SK-N-SH (cell line): ENCODE data around the gene TRIP11. TPM values are rescaled to one million over a fixed set of nuclear protein-coding genes. Genes with fewer than 3 reads are reported as not detected.

Source experiments
- CTCF ChIA-PET: fragments of 300-600, 350-600 bp; formaldehyde crosslinking; extraction: SDS; loops from one replicate; lab custom pipeline; 2021; lab: Yijun Ruan, JAX
- POLR2A ChIA-PET: fragments of 350-600 bp; sonication (Branson Sonifier 250); formaldehyde crosslinking; extraction: SDS; loops from one replicate; lab custom pipeline; 2020; ENCODE audit warnings: antibody characterized with exemption, inconsistent platforms; lab: Yijun Ruan, JAX
- DNase-seq: peaks from one replicate; pipeline ENCODE4 v3.0.0; 2012
- H2AFZ ChIP-seq: fragments of 200-600 bp; sonication (generic); 2 replicates; pipeline ENCODE4 v1.8.1; 2016; ENCODE audit warnings: antibody characterized with exemption, mild to moderate bottlenecking, low read depth
- H3F3A ChIP-seq: fragments of 200-600 bp; sonication (generic); replicated peaks from 2 replicates; pipeline ENCODE3; 2016; ENCODE audit warnings: antibody characterized with exemption, mild to moderate bottlenecking; ENCODE audit not compliant: insufficient read depth
- H3K27ac ChIP-seq, 2 experiments: fragments of 200-500 bp in 1 of 2; fragments of 200-600 bp in 1 of 2; sonication (Bioruptor generic) in 1 of 2; sonication (generic), shearing (Covaris generic) in 1 of 2; 2 replicates each; pipeline versions ENCODE4 v1.5.1 to v1.6.1; 2014 to 2016; ENCODE audit warnings: low read depth in 2 of 2, inconsistent platforms in 1 of 2, low read length in 1 of 2, mild to moderate bottlenecking in 1 of 2, mixed read lengths in 1 of 2
- H3K27me3 ChIP-seq: fragments of 200-600 bp; sonication (generic), shearing (Covaris generic); 2 replicates; pipeline ENCODE4 v1.6.1; 2016; ENCODE audit warnings: mixed run types; ENCODE audit not compliant: insufficient read depth
- H3K36me3 ChIP-seq, 2 experiments: fragments of 200-500 bp in 1 of 2; fragments of 200-600 bp in 1 of 2; sonication (Bioruptor generic) in 1 of 2; sonication (generic) in 1 of 2; replicated peaks in 1 of 2; 2 replicates each; pipeline versions ENCODE3 to v1.5.1; 2014 to 2016; ENCODE audit warnings: low read length in 1 of 2, mild to moderate bottlenecking in 1 of 2; ENCODE audit not compliant: insufficient read depth in 2 of 2, control insufficient read depth in 1 of 2
- H3K4me1 ChIP-seq, 2 experiments: fragments of 200-500 bp in 1 of 2; fragments of 200-600 bp in 1 of 2; sonication (Bioruptor generic) in 1 of 2; sonication (generic), shearing (Covaris generic) in 1 of 2; 2 replicates each; pipeline versions ENCODE4 v1.5.1 to v1.6.1; 2014 to 2016; ENCODE audit warnings: low read depth in 1 of 2, low read length in 1 of 2, mixed run types in 1 of 2; ENCODE audit not compliant: insufficient read depth in 2 of 2, control insufficient read depth in 1 of 2
- H3K4me2 ChIP-seq: fragments of 200-600 bp; sonication (generic), shearing (Covaris generic); 2 replicates; pipeline ENCODE4 v1.6.1; 2017; ENCODE audit warnings: mixed run types
- H3K4me3 ChIP-seq, 2 experiments: fragments of 200-500 bp in 1 of 2; fragments of 200-600 bp in 1 of 2; sonication (Bioruptor generic) in 1 of 2; sonication (generic), shearing (Covaris generic) in 1 of 2; 2 replicates each; pipeline versions ENCODE4 v1.5.1 to v1.8.1; 2014 to 2016; ENCODE audit warnings: low read depth in 2 of 2, inconsistent platforms in 1 of 2, low read length in 1 of 2, mild to moderate bottlenecking in 1 of 2, mixed read lengths in 1 of 2, moderate library complexity in 1 of 2
- H3K79me2 ChIP-seq: fragments of 200-600 bp; sonication (generic); 2 replicates; pipeline ENCODE4 v1.8.1; 2017; ENCODE audit warnings: mild to moderate bottlenecking; ENCODE audit not compliant: insufficient read depth
- H3K9ac ChIP-seq: fragments of 200-600 bp; sonication (generic); 2 replicates; pipeline ENCODE4 v1.6.1; 2017; ENCODE audit warnings: mixed run types
- H3K9me2 ChIP-seq: fragments of 200-600 bp; sonication (generic); 2 replicates; pipeline ENCODE4 v1.6.1; 2017; ENCODE audit warnings: mixed run types
- H3K9me3 ChIP-seq: fragments of 200-600 bp; sonication (generic); 2 replicates; pipeline ENCODE4 v1.6.1; 2017; ENCODE audit warnings: mixed run types, mild to moderate bottlenecking, moderate library complexity
- H4K20me1 ChIP-seq: fragments of 200-600 bp; sonication (generic); 2 replicates; pipeline ENCODE4 v1.6.1; 2017; ENCODE audit warnings: mild to moderate bottlenecking, mixed run types; ENCODE audit not compliant: insufficient read depth
- EP300 ChIP-seq, 2 experiments: IDR thresholded peaks; 2 replicates each; pipeline versions ENCODE4 v1.4.0 to v1.6.1; 2012; ENCODE audit warnings: borderline replicate concordance in 1 of 2, low read depth in 1 of 2, low read length in 1 of 2
- FOXJ3 ChIP-seq: sonication (generic); formaldehyde crosslinking; IDR thresholded peaks from 2 replicates; pipeline ENCODE4 v1.5.1; 2020; ENCODE audit warnings: mild to moderate bottlenecking, missing genetic modification reagents
- GABPA ChIP-seq: IDR thresholded peaks from 2 replicates; pipeline ENCODE4 v1.4.0; 2012; ENCODE audit warnings: low read depth, mild to moderate bottlenecking
- GATA2 ChIP-seq: sonication (generic); formaldehyde crosslinking; IDR thresholded peaks from 2 replicates; pipeline ENCODE4 v1.5.0; 2020; ENCODE audit warnings: mild to moderate bottlenecking, missing genetic modification reagents
- JUND ChIP-seq: IDR thresholded peaks from 2 replicates; pipeline ENCODE4 v1.4.0; 2012
- MXI1 ChIP-seq: IDR thresholded peaks from 2 replicates; pipeline ENCODE4 v1.6.1; 2012; ENCODE audit warnings: mild to moderate bottlenecking, low read depth, low read length, improper control_type of control experiment
- NFIC ChIP-seq: IDR thresholded peaks from 2 replicates; pipeline ENCODE4 v1.4.0; 2012; ENCODE audit warnings: borderline replicate concordance
- RAD21 ChIP-seq: IDR thresholded peaks from 2 replicates; pipeline ENCODE4 v1.6.1; 2012; ENCODE audit warnings: mild to moderate bottlenecking, low read length
- RCOR1 ChIP-seq: fragments of 150-350 bp; IDR thresholded peaks from 2 replicates; pipeline ENCODE4 v1.6.1; 2017; ENCODE audit warnings: antibody characterized with exemption, low read length
- TCF12 ChIP-seq: IDR thresholded peaks from 2 replicates; pipeline ENCODE4 v1.4.0; 2012
- TEAD4 ChIP-seq: IDR thresholded peaks from 2 replicates; pipeline ENCODE4 v1.4.0; 2012; ENCODE audit warnings: mild to moderate bottlenecking, borderline replicate concordance; ENCODE audit not compliant: insufficient read depth
- USF2 ChIP-seq: fragments of 150-350 bp; IDR thresholded peaks from 2 replicates; pipeline ENCODE4 v1.6.1; 2017; ENCODE audit warnings: antibody characterized with exemption, low read length, low read depth, borderline replicate concordance
- WGBS: methylation state at CpG from one replicate; pipeline ENCODE4 v1.1.6; 2017; ENCODE audit warnings: low lambda C conversion rate; 5-methylcytosine and 5-hydroxymethylcytosine counted together
- polyA plus RNA-seq, 3 experiments: library from polyadenylated mRNA; depleted of rRNA; stranded (reverse); fragments of >200 nt; gene quantifications; 2 replicates each; pipeline ENCODE4 v1.2.3, GENCODE V29; 2012
- TF ChIP-seq, protein P1 (sequence below): IDR thresholded peaks from 2 replicates; pipeline ENCODE4; 2012

TRIP11 gene
- polyA plus RNA-seq, 1 of the 3 experiments (the other 2 are of a cell fraction) = 4.6 TPM

DNA sequence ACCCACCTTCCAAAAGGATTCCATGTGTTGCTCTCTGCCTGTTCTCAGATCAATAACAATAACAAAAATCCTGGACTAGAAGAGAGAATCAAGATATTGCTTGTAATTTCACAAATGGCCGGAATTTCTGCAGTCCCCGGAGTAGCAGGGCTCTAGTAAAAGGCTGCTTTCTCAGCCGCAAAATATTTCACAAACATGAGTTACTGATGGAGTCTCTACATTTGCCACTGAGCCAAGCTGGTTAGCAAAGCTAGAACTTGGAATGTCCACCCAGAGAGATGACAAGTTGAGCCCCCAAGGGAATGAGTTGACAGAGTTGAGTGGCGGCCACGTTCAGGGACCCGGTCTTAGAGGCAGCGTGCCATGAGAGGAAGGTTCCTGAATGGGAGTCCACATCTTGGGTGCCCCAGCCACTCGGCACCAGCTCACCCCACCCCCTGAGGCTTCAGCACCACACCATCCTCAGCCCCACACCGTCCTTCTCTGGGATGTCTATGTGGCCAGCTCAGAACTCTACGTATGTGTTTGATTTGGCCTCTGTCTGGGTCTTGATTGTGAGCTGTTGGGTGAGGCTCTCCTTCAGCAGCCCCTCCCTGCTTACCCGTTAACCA, 108.3 kb downstream of the TRIP11 start:
- peaks cover 5% of the 10 kb centered on the region; the same call in 1 of the 2 replicates for H3K79me2 ChIP-seq
- 66% methylated on average over 11 of the region's 11 CpGs for WGBS

DNA sequence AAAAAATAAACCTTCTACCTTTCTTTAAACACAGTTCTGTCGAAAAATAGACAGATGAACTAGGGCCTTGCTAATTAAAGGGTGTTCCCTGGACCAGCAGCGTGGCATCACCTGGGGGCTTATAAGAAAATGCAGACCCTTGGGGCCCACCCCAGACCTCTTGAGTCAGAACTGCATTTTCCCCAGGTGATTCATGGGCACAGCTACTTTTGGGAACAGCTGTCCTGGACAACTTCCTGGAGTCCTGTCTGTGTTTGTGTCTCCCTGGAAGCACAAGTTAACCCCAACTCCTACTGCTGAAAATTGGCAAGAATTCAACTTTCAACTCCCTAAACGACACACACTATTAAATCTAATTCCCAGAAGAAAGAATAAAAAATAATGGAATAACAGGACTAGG, 110.2 kb downstream of the TRIP11 start:
- CTCF ChIA-PET = no interaction called here
- no peak overlapping the region for H3K9ac ChIP-seq
- H3F3A ChIP-seq = no peaks in the 10 kb centered on the region
- H2AFZ ChIP-seq = no peak overlapping the region
- no peak for DNase-seq
- TF ChIP-seq NFIC (no peak), GATA2 (CRISPR knock-in tag) (no peak), EP300 (IDR thresholded peaks at IDR 0.05; ENCODE audit: borderline replicate concordance in 1 of 2, low read depth in 1 of 2, low read length in 1 of 2) (no peak)
- TF ChIP-seq, all 33 proteins: peak for 0
- H3K79me2 ChIP-seq = peaks cover 5% of the 10 kb centered on the region; the same call in 1 of the 2 replicates
- no peak overlapping the region for H3K4me2 ChIP-seq
- 46% methylated on average over 3 of the region's 3 CpGs for WGBS
- no peaks in the 10 kb centered on the region for H3K27me3 ChIP-seq
- no peaks in the 10 kb centered on the region for H3K4me1 ChIP-seq
- no peaks in the 10 kb centered on the region for H4K20me1 ChIP-seq
- POLR2A ChIA-PET = no interaction called here
- peaks cover 14 to 40% of the 10 kb centered on the region in 2 experiments for H3K36me3 ChIP-seq
- H3K27ac ChIP-seq = no peak overlapping the region
- no peak overlapping the region for H3K4me3 ChIP-seq
- no peaks in the 10 kb centered on the region for H3K9me3 ChIP-seq
- no peaks in the 10 kb centered on the region for H3K9me2 ChIP-seq

More for the DNA sequence above, 108.3 kb downstream of the TRIP11 start:
- H3K4me2 ChIP-seq = no peak overlapping the region
- H2AFZ ChIP-seq = no peak overlapping the region
- ChIA-PET POLR2A (no interaction called here), CTCF (no interaction called here)
- H3F3A ChIP-seq = no peaks in the 10 kb centered on the region
- no peaks in the 10 kb centered on the region for H3K27me3 ChIP-seq
- H3K36me3 ChIP-seq = peaks cover 29 to 44% of the 10 kb centered on the region in 2 experiments
- no peaks in the 10 kb centered on the region for H3K4me1 ChIP-seq
- H3K4me3 ChIP-seq = no peak overlapping the region
- TF ChIP-seq RAD21 = no peak
- TF ChIP-seq FOXJ3 = no peak
- TF ChIP-seq, protein P1, sequence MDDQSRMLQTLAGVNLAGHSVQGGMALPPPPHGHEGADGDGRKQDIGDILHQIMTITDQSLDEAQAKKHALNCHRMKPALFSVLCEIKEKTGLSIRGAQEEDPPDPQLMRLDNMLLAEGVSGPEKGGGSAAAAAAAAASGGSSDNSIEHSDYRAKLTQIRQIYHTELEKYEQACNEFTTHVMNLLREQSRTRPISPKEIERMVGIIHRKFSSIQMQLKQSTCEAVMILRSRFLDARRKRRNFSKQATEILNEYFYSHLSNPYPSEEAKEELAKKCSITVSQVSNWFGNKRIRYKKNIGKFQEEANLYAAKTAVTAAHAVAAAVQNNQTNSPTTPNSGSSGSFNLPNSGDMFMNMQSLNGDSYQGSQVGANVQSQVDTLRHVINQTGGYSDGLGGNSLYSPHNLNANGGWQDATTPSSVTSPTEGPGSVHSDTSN = no peak
- no peak for TF ChIP-seq GABPA
- no peak for TF ChIP-seq TEAD4
- TF ChIP-seq USF2 = no peak
- TF ChIP-seq MXI1 = no peak
- no peak for TF ChIP-seq JUND
- TF ChIP-seq RCOR1 = no peak
- no peak for TF ChIP-seq TCF12
- no peaks in the 10 kb centered on the region for H3K9me3 ChIP-seq
- no peak overlapping the region for H3K9ac ChIP-seq
- no peaks in the 10 kb centered on the region for H3K9me2 ChIP-seq
- H4K20me1 ChIP-seq = no peaks in the 10 kb centered on the region
- no peak overlapping the region for H3K27ac ChIP-seq
- no peak for DNase-seq
